ENCODE results near the gene NOTCH2.
"Not testable (repeated sequence)": the region's sequence is repeated elsewhere in the genome, so short reads cannot be mapped to it uniquely, and the experiment has no call there.

DNA sequence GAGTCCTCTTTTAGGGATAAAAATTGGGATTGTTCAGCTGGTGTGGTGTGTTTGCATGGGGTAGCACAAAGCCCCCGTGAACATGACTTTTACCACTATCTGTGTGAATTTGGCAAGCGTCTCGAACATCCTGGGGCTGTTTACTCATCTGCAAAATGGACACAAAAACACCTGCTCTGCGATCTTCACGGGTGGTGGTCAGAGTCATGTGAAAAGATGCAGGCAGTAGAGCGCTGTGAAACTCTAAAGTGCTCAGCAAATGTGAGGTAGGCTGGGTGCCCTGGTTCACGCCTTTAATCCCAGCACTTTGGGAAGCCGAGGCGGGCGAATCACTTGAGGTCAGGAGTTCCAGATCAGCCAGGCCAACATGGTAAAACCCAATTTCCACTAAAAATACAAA is 39.7 kb upstream of the NOTCH2 start:
- TF ChIP-seq, protein P1, sequence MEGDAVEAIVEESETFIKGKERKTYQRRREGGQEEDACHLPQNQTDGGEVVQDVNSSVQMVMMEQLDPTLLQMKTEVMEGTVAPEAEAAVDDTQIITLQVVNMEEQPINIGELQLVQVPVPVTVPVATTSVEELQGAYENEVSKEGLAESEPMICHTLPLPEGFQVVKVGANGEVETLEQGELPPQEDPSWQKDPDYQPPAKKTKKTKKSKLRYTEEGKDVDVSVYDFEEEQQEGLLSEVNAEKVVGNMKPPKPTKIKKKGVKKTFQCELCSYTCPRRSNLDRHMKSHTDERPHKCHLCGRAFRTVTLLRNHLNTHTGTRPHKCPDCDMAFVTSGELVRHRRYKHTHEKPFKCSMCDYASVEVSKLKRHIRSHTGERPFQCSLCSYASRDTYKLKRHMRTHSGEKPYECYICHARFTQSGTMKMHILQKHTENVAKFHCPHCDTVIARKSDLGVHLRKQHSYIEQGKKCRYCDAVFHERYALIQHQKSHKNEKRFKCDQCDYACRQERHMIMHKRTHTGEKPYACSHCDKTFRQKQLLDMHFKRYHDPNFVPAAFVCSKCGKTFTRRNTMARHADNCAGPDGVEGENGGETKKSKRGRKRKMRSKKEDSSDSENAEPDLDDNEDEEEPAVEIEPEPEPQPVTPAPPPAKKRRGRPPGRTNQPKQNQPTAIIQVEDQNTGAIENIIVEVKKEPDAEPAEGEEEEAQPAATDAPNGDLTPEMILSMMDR (IDR thresholded peaks at IDR 0.05), result not testable (repeated sequence)
- not testable (repeated sequence) for TF ChIP-seq EZH2, EZH2phosphoT487 (IDR thresholded peaks at IDR 0.05)
